GM04503 (cell line): ENCODE results near the gene PANX3.

Source experiments
- DNase-seq: peaks from one replicate; pipeline ENCODE4 v3.0.0-alpha.2; 2012; ENCODE audit warnings: low read depth

PANX3 gene

GRCh38 chr11:124657904-124658303 is 46.7 kb downstream of the PANX3 start:
- DNase-seq = no peak

- DNase-seq = no peak
Measured at GRCh38 chr11:124658501-124658900, 47.3 kb downstream of the PANX3 start.

- DNase-seq = no peak
Measured at GRCh38 chr11:124658986-124659385, 47.8 kb downstream of the PANX3 start.

- no peak for DNase-seq
Measured at GRCh38 chr11:124661553-124661952, 50.3 kb downstream of the PANX3 start.

DNA sequence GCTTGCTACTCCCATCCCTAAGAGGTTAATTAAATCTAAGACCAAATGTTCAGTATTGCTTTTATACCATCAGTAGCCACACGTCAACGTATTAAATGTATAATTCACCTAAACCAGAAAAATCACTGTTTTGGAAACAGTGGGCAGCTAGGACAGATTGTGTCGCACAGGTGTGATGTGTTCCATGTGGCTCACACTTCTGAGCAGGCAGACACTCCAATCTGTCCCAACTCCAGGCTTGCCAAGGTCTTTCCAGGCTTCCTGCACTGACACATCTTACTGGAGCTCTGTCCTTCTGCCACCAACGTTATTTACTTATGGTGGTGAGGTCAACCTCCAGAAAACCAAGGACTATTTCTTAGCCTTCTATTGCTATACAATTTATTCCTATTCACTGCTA is 50.9 kb downstream of the PANX3 start:
- no peak for DNase-seq

- no peak for DNase-seq
Measured at GRCh38 chr11:124663861-124664260, 52.6 kb downstream of the PANX3 start.

DNA sequence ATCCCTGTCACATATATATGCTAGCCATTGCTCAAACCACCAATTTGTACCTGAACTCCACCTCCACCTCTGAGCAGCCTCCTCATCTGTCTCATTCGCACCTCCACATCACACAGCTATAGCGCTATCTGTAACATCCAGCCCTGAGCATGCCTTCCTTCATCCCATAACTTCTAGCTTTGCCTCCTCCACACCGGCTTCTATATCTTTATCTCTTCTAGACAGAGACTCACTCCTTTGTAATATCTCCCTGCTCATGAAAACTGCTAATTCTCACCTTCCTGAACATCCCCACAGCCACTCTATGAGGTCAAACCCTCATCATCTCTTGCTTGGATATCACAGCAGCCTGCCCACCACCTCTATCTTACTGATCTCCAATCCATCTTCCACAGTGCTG is 56.4 kb downstream of the PANX3 start:
- DNase-seq = no peak

DNA sequence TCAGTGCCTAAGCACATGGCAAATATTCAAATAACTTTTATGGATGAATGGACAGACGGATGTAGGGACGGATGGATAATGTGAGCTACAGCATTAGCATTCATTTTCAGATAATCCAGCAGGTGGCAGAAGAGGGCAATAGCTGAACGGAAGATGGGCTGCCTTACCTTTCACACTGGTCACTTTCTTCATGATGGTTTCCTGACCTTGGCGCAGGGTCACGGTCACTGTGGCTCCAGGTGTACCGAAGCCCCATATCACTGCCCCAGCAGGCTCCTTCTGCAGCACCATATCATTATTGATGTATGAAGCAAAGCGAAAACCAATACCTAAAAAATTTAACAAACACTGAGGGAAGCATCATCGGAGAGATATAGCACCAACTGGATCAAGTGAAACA is 58.0 kb downstream of the PANX3 start:
- no peak for DNase-seq
